HL-60 (cell line): ENCODE measurements around the gene NMS.

Experiments used
- CTCF ChIP-seq: IDR thresholded peaks from one replicate; pipeline ENCODE4 v1.5.1; 2011; ENCODE audit warnings: low read length, control low read depth, inconsistent platforms; ENCODE audit not compliant: insufficient read depth
- POLR2AphosphoS5 ChIP-seq: IDR thresholded peaks from 2 replicates; pipeline ENCODE4 v1.6.1; 2012; ENCODE audit warnings: low read depth

DNA sequence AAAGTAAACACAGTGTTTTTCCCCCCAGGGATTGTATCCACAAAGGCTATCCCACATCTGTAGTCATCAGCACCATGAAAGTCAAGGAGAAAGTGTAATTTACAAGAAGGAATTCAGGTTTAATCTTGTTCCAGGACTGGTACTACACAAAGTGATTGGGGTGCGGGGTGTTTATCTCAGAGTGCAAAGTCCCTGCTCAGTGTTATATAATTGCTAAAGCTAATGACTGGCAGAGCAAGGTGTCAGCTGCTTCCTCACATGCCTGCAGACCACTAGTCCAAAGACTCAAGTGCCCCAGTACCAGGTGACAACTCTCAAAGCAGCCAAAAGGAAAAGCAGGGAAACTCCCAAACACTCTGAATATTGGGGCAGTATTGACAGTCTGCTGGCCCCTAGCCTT lies 52.1 kb downstream of the NMS start:
- no peak for TF ChIP-seq CTCF
- TF ChIP-seq POLR2AphosphoS5, result no peak
